Measurements from ENCODE around the gene RALGDS.

DNA sequence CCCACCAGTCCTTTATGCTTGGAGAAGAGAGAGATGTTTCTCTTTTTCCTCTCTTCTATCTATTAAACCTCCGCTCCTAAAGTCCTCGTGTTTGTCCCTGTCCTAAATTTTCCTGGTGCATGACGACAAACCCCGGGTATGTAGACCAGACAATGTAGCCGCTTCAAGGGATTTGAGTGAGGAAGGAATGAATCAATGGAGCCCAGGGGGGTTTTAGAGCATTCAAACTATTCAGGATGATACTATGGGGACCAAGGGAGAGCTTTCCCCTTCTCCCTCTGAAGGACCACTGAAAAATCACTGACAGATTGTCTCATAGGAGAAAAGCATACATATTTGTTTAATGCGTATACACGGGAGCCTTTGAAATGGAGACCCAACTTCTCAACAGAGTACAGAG is 40.9 kb downstream of the RALGDS start:
- TF ChIP-seq, protein P1, sequence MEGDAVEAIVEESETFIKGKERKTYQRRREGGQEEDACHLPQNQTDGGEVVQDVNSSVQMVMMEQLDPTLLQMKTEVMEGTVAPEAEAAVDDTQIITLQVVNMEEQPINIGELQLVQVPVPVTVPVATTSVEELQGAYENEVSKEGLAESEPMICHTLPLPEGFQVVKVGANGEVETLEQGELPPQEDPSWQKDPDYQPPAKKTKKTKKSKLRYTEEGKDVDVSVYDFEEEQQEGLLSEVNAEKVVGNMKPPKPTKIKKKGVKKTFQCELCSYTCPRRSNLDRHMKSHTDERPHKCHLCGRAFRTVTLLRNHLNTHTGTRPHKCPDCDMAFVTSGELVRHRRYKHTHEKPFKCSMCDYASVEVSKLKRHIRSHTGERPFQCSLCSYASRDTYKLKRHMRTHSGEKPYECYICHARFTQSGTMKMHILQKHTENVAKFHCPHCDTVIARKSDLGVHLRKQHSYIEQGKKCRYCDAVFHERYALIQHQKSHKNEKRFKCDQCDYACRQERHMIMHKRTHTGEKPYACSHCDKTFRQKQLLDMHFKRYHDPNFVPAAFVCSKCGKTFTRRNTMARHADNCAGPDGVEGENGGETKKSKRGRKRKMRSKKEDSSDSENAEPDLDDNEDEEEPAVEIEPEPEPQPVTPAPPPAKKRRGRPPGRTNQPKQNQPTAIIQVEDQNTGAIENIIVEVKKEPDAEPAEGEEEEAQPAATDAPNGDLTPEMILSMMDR (IDR thresholded peaks at IDR 0.05) = no peak
- no peak for TF ChIP-seq SIN3A (IDR thresholded peaks at IDR 0.05; ENCODE audit: borderline replicate concordance, insufficient read depth, low read depth, low read length)
